ENCODE data around the gene CLTB. TPM values are rescaled to one million over a fixed set of nuclear protein-coding genes. Genes with fewer than 3 reads are reported as not detected.
A peak's percentile ranks its signal among the peaks of the same experiment; 100 is the strongest.

CLTB gene
- total and polyA plus RNA-seq, 10 of the 15 experiments (the other 5 are each of a cell fraction or from before 2014, with no cell fraction given): 1.6 to 52.8 (median 36.9) TPM

- TF ChIP-seq BCLAF1 (IDR thresholded peaks at IDR 0.05): no peak
- TF ChIP-seq, protein P1, sequence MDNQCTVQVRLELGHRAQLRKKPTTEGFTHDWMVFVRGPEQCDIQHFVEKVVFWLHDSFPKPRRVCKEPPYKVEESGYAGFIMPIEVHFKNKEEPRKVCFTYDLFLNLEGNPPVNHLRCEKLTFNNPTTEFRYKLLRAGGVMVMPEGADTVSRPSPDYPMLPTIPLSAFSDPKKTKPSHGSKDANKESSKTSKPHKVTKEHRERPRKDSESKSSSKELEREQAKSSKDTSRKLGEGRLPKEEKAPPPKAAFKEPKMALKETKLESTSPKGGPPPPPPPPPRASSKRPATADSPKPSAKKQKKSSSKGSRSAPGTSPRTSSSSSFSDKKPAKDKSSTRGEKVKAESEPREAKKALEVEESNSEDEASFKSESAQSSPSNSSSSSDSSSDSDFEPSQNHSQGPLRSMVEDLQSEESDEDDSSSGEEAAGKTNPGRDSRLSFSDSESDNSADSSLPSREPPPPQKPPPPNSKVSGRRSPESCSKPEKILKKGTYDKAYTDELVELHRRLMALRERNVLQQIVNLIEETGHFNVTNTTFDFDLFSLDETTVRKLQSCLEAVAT (IDR thresholded peaks at IDR 0.05): peak; percentile 64; the same call in 1 of the 2 replicates
- no peak for TF ChIP-seq ETV6 (conservative IDR thresholded peaks at IDR 0.05 in 1 of 2, IDR thresholded peaks at IDR 0.05 in 1 of 2; ENCODE audit: borderline replicate concordance in 1 of 2, low read depth in 1 of 2)
- TF ChIP-seq, protein P2, sequence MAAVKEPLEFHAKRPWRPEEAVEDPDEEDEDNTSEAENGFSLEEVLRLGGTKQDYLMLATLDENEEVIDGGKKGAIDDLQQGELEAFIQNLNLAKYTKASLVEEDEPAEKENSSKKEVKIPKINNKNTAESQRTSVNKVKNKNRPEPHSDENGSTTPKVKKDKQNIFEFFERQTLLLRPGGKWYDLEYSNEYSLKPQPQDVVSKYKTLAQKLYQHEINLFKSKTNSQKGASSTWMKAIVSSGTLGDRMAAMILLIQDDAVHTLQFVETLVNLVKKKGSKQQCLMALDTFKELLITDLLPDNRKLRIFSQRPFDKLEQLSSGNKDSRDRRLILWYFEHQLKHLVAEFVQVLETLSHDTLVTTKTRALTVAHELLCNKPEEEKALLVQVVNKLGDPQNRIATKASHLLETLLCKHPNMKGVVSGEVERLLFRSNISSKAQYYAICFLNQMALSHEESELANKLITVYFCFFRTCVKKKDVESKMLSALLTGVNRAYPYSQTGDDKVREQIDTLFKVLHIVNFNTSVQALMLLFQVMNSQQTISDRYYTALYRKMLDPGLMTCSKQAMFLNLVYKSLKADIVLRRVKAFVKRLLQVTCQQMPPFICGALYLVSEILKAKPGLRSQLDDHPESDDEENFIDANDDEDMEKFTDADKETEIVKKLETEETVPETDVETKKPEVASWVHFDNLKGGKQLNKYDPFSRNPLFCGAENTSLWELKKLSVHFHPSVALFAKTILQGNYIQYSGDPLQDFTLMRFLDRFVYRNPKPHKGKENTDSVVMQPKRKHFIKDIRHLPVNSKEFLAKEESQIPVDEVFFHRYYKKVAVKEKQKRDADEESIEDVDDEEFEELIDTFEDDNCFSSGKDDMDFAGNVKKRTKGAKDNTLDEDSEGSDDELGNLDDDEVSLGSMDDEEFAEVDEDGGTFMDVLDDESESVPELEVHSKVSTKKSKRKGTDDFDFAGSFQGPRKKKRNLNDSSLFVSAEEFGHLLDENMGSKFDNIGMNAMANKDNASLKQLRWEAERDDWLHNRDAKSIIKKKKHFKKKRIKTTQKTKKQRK (IDR thresholded peaks at IDR 0.05; ENCODE audit: low read depth, low read length): no peak
- TF ChIP-seq RB1 (IDR thresholded peaks at IDR 0.05; ENCODE audit: borderline replicate concordance): no peak
- no peak for TF ChIP-seq TARDBP (IDR thresholded peaks at IDR 0.05; ENCODE audit: borderline replicate concordance)
- TF ChIP-seq TAF1 (IDR thresholded peaks at IDR 0.05; ENCODE audit: borderline replicate concordance, low read depth, low read length): peak; percentile 94
- no peak for TF ChIP-seq MTA3 (IDR thresholded peaks at IDR 0.05; ENCODE audit: borderline replicate concordance, low read length)
- TF ChIP-seq RELB (IDR thresholded peaks at IDR 0.05; ENCODE audit: low read depth): peak; percentile 88
- TF ChIP-seq, protein P3, sequence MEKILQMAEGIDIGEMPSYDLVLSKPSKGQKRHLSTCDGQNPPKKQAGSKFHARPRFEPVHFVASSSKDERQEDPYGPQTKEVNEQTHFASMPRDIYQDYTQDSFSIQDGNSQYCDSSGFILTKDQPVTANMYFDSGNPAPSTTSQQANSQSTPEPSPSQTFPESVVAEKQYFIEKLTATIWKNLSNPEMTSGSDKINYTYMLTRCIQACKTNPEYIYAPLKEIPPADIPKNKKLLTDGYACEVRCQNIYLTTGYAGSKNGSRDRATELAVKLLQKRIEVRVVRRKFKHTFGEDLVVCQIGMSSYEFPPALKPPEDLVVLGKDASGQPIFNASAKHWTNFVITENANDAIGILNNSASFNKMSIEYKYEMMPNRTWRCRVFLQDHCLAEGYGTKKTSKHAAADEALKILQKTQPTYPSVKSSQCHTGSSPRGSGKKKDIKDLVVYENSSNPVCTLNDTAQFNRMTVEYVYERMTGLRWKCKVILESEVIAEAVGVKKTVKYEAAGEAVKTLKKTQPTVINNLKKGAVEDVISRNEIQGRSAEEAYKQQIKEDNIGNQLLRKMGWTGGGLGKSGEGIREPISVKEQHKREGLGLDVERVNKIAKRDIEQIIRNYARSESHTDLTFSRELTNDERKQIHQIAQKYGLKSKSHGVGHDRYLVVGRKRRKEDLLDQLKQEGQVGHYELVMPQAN (conservative IDR thresholded peaks at IDR 0.05): 0 out of 2 replicates have a peak, but pooled peaks have one; percentile 35
- 0 out of 2 replicates have a peak, but pooled peaks have one; percentile 6 for TF ChIP-seq SPI1 (IDR thresholded peaks at IDR 0.05; ENCODE audit: borderline replicate concordance, insufficient read depth, low read depth, low read length)
- peak; percentile 89 for TF ChIP-seq MEF2B (IDR thresholded peaks at IDR 0.05; ENCODE audit: partially characterized antibody, poor library complexity, severe bottlenecking)
- TF ChIP-seq FOXM1 (IDR thresholded peaks at IDR 0.05; ENCODE audit: low read depth, low read length): no peak
- peak; percentile 59 for TF ChIP-seq ATF7 (IDR thresholded peaks at IDR 0.05; ENCODE audit: low read depth)
- 0 out of 2 replicates have a peak, but pooled peaks have one; percentile 38 for TF ChIP-seq MXI1 (IDR thresholded peaks at IDR 0.05; ENCODE audit: low read depth, low read length)
- no peak for TF ChIP-seq EP300 (IDR thresholded peaks at IDR 0.05; ENCODE audit: borderline replicate concordance in 1 of 2, control insufficient read depth in 1 of 2, low read depth in 2 of 2, low read length in 2 of 2)
- TF ChIP-seq YBX1 (IDR thresholded peaks at IDR 0.05): no peak
These were observed 31.8 kb upstream of the CLTB start, which contains the start of gene FAF2 (continued) for GRCh38 chr5:176447978-176448608.

Measured in GM12878 (cell line).